A673 (cell line): ENCODE data around the gene RP9. TPM values are rescaled to one million over a fixed set of nuclear protein-coding genes. Genes with fewer than 3 reads are reported as not detected.

Experiments used
- BruUV-seq: library from RNA; stranded (reverse); fragments of 400-500 nt; replicated peaks from 2 replicates; lab custom pipeline; 2021; lab: Mats Ljungman, UMichigan
- CTCF ChIA-PET: fragments of 300-600 bp; sonication (Branson Sonifier 250); formaldehyde crosslinking; loops from one replicate; lab custom pipeline; 2022; ENCODE audit warnings: antibody characterized with exemption; lab: Charles Lee
- POLR2A ChIA-PET: fragments of 300-600 bp; sonication (Branson Sonifier 250); formaldehyde crosslinking; loops from one replicate; lab custom pipeline; 2022; ENCODE audit warnings: antibody characterized with exemption; ENCODE audit not compliant: low non-redundant PET; lab: Charles Lee
- DNase-seq: peaks from one replicate; pipeline ENCODE4 v3.0.0-alpha.2; 2015; ENCODE audit warnings: low spot score
- H3K27ac ChIP-seq: fragments of 200-600 bp; sonication (generic); 2 replicates; pipeline ENCODE4 v1.5.1; 2016; ENCODE audit warnings: mixed run types, low read depth, mild to moderate bottlenecking, mixed read lengths, antibody characterized with exemption, low read length; ENCODE audit not compliant: poor library complexity, severe bottlenecking
- H3K27me3 ChIP-seq: fragments of 200-600 bp; sonication (generic); replicated peaks from 2 replicates; pipeline ENCODE4 v1.6.1; 2017; ENCODE audit warnings: mixed run types, low read depth, mild to moderate bottlenecking, mixed read lengths, antibody characterized with exemption, low read length; ENCODE audit not compliant: insufficient read depth, poor library complexity
- H3K36me3 ChIP-seq: fragments of 200-600 bp; sonication (generic); 2 replicates; pipeline ENCODE4 v1.6.1; 2016; ENCODE audit warnings: mixed run types, mild to moderate bottlenecking, mixed read lengths, antibody characterized with exemption, low read length; ENCODE audit not compliant: insufficient read depth, poor library complexity, severe bottlenecking
- H3K4me1 ChIP-seq: fragments of 200-600 bp; sonication (generic); 2 replicates; pipeline ENCODE4 v1.6.1; 2017; ENCODE audit warnings: mixed run types, mild to moderate bottlenecking, mixed read lengths, antibody characterized with exemption, low read length; ENCODE audit not compliant: insufficient read depth, poor library complexity, severe bottlenecking
- H3K4me3 ChIP-seq: fragments of 200-600 bp; sonication (generic); 2 replicates; pipeline ENCODE4 v1.5.1; 2016; ENCODE audit warnings: low read depth, mixed run types, mild to moderate bottlenecking, mixed read lengths, low read length; ENCODE audit not compliant: poor library complexity, severe bottlenecking
- H3K9me3 ChIP-seq: fragments of 200-600 bp; sonication (generic); 2 replicates; pipeline ENCODE4 v1.6.1; 2016; ENCODE audit warnings: mixed run types, low read depth, mild to moderate bottlenecking, mixed read lengths, antibody characterized with exemption, low read length; ENCODE audit not compliant: poor library complexity, severe bottlenecking
- EZH2 ChIP-seq: fragments of 200-600 bp; sonication (generic); IDR thresholded peaks from 2 replicates; pipeline ENCODE4 v1.6.1; 2017; ENCODE audit warnings: borderline replicate concordance, low read depth, mild to moderate bottlenecking, mixed read lengths, antibody characterized with exemption, low read length; ENCODE audit not compliant: poor library complexity, severe bottlenecking
- intact Hi-C: fragments of 100-400 bp; cut with micrococcal nuclease; formaldehyde crosslinking; loops from one replicate; pipeline ENCODE4 v1.10.0; 2022; ENCODE audit not compliant: unreplicated experiment
- total RNA-seq: library from RNA; stranded (reverse); gene quantifications from 2 replicates; pipeline ENCODE4 v1.2.3, GENCODE V29; 2021
- TF ChIP-seq, protein P1 (sequence below): fragments of 300-800, 200-600 bp; sonication (generic); conservative IDR thresholded peaks from 2 replicates; pipeline ENCODE4 v1.5.1; 2017; ENCODE audit warnings: low read depth, mild to moderate bottlenecking, antibody characterized with exemption, low read length, moderate library complexity, mixed read lengths

RP9 gene
- total RNA-seq, 1 experiment from 2014 or later = 29.5 TPM

DNA sequence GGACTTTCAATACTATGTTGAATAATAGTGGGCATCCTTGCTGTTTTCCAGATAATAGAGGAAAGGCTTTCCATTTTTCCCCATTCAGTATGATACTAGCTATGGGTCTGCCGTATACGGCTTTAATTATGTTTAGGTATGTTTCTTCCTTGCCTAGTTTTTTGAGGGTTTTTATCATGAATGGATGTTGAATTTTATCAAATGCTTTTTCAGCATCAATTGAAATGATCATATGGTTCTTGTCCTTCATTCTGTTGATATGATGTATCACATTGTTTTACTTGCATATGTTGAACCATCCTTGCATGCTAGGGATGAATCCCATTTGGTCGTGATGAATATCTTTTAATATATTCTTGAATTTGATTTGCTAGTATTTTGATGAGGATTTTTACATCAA, 9.2 kb upstream of the RP9 start:
- Histone ChIP-seq H3K4me1 (no peaks in the 10 kb centered on the region), H3K27me3 (peaks cover 6% of the 10 kb centered on the region), H3K4me3 (no peak overlapping the region), H3K36me3 (no peaks in the 10 kb centered on the region), H3K27ac (no peak overlapping the region), H3K9me3 (peaks cover 14% of the 10 kb centered on the region)
- ChIA-PET CTCF (no interaction called here), POLR2A (no interaction called here)
- DNase-seq = no peak
- TF ChIP-seq, protein P1, sequence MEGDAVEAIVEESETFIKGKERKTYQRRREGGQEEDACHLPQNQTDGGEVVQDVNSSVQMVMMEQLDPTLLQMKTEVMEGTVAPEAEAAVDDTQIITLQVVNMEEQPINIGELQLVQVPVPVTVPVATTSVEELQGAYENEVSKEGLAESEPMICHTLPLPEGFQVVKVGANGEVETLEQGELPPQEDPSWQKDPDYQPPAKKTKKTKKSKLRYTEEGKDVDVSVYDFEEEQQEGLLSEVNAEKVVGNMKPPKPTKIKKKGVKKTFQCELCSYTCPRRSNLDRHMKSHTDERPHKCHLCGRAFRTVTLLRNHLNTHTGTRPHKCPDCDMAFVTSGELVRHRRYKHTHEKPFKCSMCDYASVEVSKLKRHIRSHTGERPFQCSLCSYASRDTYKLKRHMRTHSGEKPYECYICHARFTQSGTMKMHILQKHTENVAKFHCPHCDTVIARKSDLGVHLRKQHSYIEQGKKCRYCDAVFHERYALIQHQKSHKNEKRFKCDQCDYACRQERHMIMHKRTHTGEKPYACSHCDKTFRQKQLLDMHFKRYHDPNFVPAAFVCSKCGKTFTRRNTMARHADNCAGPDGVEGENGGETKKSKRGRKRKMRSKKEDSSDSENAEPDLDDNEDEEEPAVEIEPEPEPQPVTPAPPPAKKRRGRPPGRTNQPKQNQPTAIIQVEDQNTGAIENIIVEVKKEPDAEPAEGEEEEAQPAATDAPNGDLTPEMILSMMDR = no peak
- TF ChIP-seq EZH2 = no peak
- BruUV-seq = no TSS peak
- intact Hi-C loops = no loop called here

DNA sequence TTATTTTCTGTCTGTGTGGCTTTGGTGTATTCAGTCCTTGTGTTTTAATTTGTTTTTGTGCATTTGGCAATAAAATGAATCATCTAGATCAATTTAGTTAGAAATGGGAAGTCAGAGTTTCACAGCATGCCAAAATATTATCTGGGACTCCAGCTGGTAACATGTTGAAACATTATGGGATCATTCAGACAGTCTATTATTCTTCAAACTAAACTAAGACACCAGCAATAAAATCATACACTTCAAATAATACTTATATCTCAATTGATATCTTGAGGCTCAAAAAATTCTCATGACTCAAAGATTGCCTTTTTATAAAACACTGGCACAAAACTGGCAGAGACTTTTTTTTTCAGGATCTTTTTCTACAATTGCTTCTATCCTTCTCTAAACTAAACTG, 5.8 kb upstream of the RP9 start:
- Histone ChIP-seq H3K4me1 (no peaks in the 10 kb centered on the region), H3K36me3 (no peaks in the 10 kb centered on the region), H3K9me3 (peaks cover 14% of the 10 kb centered on the region), H3K27ac (no peak overlapping the region), H3K4me3 (no peak overlapping the region), H3K27me3 (peaks cover 6% of the 10 kb centered on the region)
- TF ChIP-seq EZH2 = no peak
- TF ChIP-seq, protein P1 = no peak
- ChIA-PET POLR2A (no interaction called here), CTCF (interaction anchor here (1.3 kb wide), 1 partner anchor 1255 kb away, joined by 6 read pairs; no protein-coding TSS in a partner anchor)
- no peak for DNase-seq
- intact Hi-C loops = no loop called here
- no TSS peak for BruUV-seq

DNA sequence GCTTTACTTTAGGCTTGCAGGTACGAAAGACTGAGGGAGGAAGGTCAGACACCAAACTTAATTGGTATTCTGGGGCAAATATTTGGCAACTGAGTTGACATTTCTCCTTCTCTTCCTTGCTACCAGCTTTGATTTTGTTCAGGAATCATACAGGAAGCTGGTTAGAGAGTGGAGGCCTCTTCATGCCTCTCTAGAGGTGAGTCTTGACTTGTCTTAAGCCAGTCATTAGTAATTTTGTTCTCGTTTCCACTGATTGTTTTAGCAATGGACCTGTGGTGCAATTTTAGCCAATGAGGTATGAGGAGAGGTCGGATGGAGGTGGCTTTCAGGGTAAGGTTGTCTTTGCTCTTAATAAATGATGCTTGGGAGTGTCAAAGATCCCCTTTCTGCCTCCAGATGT, 2.4 kb upstream of the RP9 start:
- ChIA-PET CTCF (no interaction called here), POLR2A (no interaction called here)
- Histone ChIP-seq H3K4me3 (no peak overlapping the region), H3K27me3 (peaks cover 3% of the 10 kb centered on the region), H3K36me3 (no peaks in the 10 kb centered on the region), H3K4me1 (peaks cover 8% of the 10 kb centered on the region), H3K9me3 (no peaks in the 10 kb centered on the region), H3K27ac (no peak overlapping the region)
- TF ChIP-seq, protein P1 = no peak
- TF ChIP-seq EZH2 = no peak
- intact Hi-C loops = no loop called here
- DNase-seq = no peak
- no TSS peak for BruUV-seq
